Mononuclear cell (primary cell): ENCODE measurements around the gene ARHGAP9. TPM values are rescaled to one million over a fixed set of nuclear protein-coding genes. Genes with fewer than 3 reads are reported as not detected.
"Not testable (repeated sequence)": the region's sequence is repeated elsewhere in the genome, so short reads cannot be mapped to it uniquely, and the experiment has no call there.

ENCODE experiments used
- H3K27me3 ChIP-seq: 2 replicates; pipeline ENCODE4 v1.6.0; 2011; ENCODE audit warnings: low read length, control low read depth; ENCODE audit not compliant: insufficient read depth
- H3K4me1 ChIP-seq: 2 replicates; pipeline ENCODE4 v1.5.1; 2011; ENCODE audit warnings: mild to moderate bottlenecking, low read length, control low read depth; ENCODE audit not compliant: insufficient read depth
- H3K4me3 ChIP-seq: 2 replicates; pipeline ENCODE4 v1.5.1; 2011; ENCODE audit warnings: mild to moderate bottlenecking, low read length, moderate library complexity
- H3K9me3 ChIP-seq: 2 replicates; pipeline ENCODE4 v1.5.1; 2011; ENCODE audit warnings: low read depth, mild to moderate bottlenecking, control low read depth, low read length
- total RNA-seq: library from RNA; depleted of rRNA; stranded (reverse); fragments of >200 nt; gene quantifications from one replicate; pipeline ENCODE4 v1.2.3, GENCODE V29; 2012

ARHGAP9 gene
- total RNA-seq, 1 donor: 77.6 TPM

DNA sequence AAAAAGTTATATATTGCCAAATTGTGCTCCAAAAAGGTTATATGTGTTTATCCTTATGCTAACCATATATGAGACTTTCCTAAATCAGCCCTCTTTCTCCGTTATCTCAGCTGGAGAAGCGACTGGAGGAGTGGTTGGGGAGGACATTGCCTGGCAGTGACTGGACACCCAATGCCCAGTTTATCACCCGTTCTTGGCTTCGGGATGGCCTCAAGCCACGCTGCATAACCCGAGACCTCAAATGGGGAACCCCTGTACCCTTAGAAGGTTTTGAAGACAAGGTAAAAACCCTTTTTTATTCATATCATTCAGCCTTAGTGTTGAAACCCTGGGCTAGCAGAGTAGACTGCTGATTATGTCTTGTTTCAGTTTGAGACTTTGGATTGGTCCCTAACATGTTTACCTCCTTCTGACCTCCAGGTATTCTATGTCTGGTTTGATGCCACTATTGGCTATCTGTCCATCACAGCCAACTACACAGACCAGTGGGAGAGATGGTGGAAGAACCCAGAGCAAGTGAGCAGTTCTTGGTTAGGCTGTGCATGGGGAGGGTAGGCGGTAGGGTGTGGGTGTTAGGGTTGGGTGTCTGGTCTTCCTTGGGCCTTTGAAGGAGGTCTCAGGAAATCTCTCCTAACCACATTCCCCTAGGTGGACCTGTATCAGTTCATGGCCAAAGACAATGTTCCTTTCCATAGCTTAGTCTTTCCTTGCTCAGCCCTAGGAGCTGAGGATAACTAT, 32.1 kb upstream of the ARHGAP9 start:
- H3K27me3 ChIP-seq: no peaks in the 10 kb centered on the region
- H3K9me3 ChIP-seq: no peaks in the 10 kb centered on the region
- H3K4me1 ChIP-seq: no peaks in the 10 kb centered on the region
- no peak overlapping the region for H3K4me3 ChIP-seq

DNA sequence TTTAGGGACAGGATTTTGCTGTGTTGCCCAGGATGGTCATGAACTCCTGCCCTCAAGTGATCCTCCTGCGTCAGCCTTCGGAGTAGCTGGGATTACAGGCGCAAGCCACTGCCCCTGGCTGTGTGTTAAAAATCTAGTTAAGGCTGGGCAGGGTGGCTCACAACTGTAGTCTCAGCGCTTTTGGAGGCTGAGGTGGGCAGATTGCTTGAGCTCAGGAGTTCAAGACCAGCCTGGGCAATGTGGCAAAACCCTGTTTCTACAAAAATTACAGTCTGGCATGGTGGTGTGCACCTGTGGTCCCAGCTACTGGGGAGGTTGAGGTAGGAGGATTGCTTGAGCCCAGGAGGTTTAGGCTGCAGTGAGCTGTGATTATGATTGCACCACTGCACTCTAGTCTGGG, 31.5 kb upstream of the ARHGAP9 start:
- H3K27me3 ChIP-seq: no peaks in the 10 kb centered on the region
- H3K9me3 ChIP-seq: no peaks in the 10 kb centered on the region
- H3K4me1 ChIP-seq: no peaks in the 10 kb centered on the region
- H3K4me3 ChIP-seq: no peak overlapping the region

DNA sequence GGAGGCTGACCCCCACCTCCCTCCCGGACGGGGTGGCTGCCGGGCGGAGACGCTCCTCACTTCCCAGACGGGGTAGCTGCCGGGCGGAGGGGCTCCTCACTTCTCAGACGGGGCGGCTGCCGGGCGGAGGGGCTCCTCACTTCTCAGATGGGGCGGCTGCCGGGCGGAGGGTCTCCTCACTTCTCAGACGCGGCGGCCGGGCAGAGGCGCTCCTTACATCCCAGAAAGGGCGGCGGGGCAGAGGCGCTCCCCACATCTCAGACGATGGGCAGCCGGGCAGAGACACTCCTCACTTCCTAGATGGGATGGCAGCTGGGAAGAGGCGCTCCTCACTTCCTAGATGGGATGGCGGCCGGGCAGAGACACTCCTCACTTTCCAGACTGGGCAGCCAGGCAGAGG, 28.1 kb upstream of the ARHGAP9 start:
- not testable (repeated sequence) for H3K4me1 ChIP-seq, H3K9me3 ChIP-seq, H3K27me3 ChIP-seq, H3K4me3 ChIP-seq

DNA sequence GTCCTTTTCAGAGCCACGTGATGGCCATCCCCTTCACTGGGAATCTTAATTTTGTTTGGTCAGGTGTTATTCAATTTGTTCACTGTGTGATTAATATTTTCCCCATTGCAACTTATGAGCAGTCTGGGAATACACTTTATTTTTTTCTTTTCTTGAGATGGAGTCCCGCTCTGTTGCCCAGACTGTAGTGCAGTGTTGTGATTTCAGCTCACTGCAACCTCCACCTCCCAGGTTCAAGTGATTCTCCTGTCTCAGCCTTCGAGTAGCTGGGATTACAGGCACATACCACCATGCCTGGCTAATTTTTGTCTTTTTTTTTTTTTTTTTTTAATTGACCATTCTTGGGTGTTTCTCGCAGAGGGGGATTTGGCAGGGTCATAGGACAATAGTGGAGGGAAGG, 26.9 kb upstream of the ARHGAP9 start:
- H3K27me3 ChIP-seq, H3K9me3 ChIP-seq, H3K4me3 ChIP-seq, H3K4me1 ChIP-seq: not testable (repeated sequence)

DNA sequence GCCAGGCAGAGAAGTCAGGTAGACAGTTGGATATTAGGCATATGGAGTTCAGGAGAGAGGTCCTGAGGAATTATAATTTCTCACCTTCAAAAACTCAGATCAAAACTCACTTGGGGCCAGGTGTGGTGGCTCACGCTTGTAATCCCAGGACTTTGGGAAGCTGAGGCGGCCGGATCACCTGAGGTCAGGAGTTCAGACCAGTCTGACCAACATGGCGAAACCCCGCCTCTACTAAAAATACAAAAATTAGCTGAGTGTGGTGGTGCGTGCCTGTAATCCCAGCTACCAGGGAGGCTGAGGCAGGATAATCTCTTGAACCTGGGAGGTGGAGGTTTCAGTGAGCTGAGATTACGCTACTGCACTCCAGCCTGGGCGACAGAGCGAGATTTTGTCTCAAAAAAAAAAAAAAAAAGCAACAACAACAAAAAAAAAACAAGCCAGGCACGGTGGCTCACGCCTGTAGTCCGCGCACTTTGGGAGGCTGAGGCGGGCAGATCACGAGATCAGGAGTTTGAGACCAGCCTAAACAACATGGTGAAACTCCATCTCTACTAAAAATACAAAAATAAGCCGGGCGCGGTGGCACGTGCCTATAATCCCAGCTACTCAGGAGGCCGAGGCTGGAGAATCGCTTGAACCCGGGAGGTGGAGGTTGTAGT, 22.8 kb upstream of the ARHGAP9 start:
- not testable (repeated sequence) for H3K4me3 ChIP-seq, H3K9me3 ChIP-seq, H3K27me3 ChIP-seq, H3K4me1 ChIP-seq

DNA sequence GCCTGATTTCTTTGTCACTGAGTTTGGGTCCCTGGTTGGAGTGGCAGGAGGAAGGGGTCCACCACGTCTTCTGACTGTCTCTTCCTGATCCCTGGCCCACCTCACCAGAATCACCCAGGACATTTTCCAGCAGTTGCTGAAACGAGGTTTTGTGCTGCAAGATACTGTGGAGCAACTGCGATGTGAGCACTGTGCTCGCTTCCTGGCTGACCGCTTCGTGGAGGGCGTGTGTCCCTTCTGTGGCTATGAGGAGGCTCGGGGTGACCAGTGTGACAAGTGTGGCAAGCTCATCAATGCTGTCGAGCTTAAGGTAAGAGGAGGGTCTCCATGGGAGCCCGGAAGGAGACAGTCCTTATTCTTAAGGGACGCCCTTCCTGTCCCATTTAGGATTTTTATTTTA, 20.5 kb upstream of the ARHGAP9 start:
- no peaks in the 10 kb centered on the region for H3K9me3 ChIP-seq
- H3K4me3 ChIP-seq: no peak overlapping the region
- H3K27me3 ChIP-seq: no peaks in the 10 kb centered on the region
- no peaks in the 10 kb centered on the region for H3K4me1 ChIP-seq

DNA sequence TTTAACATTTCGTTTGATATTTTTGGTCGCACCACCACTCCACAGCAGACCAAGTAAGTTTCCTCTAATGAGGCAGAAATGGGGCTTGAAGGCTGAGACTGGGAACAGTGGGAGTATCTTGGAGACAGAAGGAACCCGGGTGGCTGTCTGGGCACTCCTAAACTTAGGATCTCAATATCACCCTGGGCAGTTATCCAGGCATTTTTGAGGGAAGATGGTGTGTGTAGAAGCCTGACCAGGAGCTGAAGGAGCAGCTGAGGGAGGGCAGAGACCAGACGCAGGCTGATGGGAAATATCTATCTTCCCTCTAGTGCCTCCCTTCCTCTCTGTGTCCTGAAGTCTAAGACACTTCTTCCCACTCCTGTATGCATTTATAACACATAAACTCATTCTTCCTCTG, 18.9 kb upstream of the ARHGAP9 start:
- H3K4me3 ChIP-seq: no peak overlapping the region
- no peaks in the 10 kb centered on the region for H3K4me1 ChIP-seq
- H3K27me3 ChIP-seq: no peaks in the 10 kb centered on the region
- no peaks in the 10 kb centered on the region for H3K9me3 ChIP-seq

DNA sequence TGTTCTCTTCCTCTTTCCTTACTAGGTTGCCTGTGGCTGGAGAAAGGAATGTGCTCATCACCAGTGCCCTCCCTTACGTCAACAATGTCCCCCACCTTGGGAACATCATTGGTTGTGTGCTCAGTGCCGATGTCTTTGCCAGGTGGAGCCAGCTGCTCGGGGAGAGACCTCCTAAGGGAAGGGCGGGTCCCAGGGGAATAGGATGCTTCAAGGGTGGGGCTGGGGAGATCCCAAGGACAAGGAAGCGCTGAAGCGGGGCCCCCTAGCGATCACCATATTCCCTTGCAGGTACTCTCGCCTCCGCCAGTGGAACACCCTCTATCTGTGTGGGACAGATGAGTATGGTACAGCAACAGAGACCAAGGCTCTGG, 18.5 kb upstream of the ARHGAP9 start:
- Histone ChIP-seq H3K4me3 (no peak overlapping the region), H3K4me1 (no peaks in the 10 kb centered on the region), H3K9me3 (no peaks in the 10 kb centered on the region), H3K27me3 (no peaks in the 10 kb centered on the region)

DNA sequence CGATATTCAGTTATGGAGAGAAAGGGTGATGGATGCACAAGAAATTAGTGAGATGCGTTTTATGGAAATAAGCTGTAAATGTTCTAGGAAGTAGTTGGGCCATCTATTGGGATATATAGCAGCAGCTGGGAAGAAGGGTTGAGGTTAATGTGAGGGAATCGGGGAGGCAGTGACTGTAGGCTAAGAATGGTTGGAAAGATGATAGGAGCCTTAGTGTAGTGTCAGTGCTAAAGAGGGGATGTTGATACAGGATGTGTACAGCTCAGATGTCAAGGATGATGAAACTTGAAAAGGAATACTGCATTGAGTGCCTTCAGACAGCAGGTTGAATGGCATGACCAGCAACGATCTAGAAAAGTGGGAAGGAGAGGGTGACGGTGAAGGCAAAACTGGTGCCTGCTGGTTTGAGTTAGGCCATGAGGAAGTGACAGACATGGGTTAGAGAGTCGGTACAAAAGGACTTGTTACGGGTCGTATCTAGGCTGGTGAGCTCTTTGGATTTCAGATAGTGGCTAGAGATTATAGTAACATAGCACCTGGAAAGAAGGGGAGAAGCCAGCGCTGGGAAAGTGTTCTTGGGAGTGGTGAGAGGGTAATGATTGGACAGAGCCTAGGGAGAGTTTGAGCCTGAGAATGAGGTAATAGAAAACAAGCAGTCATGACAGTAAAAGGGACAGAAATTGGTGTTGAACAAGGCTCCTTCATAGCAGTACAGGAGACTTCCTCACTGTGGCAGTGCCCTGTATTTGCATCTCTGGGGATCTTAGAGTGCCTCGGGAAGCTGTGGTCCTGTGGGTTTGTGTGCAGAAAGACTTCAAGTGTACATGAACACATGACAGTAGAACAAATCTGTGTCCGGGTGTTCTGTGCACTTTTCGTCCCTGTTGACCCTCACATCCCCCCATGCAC, 17.8 kb upstream of the ARHGAP9 start:
- Histone ChIP-seq H3K9me3 (no peaks in the 10 kb centered on the region), H3K4me1 (no peaks in the 10 kb centered on the region), H3K27me3 (no peaks in the 10 kb centered on the region), H3K4me3 (no peak overlapping the region)

DNA sequence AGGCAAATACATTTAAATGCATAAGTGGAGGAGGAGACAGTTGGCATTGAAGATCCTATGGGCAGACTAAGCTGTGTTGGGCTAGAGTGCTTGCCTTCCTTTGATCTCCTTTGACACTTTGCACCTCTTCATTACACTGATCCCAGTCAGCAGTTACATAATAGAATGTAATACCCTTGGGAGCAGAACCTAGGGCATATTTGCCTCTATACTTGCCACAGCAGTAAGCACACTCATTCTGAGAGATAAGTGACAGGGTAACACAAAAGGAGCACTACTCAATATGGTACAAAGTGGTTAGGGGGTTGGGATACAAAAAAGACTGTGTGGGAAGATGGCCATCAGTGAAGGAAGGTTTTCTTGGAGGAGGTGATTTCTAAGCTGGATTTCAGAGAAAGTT, 17.2 kb upstream of the ARHGAP9 start:
- Histone ChIP-seq H3K9me3 (no peaks in the 10 kb centered on the region), H3K4me3 (no peak overlapping the region), H3K4me1 (no peaks in the 10 kb centered on the region), H3K27me3 (no peaks in the 10 kb centered on the region)

DNA sequence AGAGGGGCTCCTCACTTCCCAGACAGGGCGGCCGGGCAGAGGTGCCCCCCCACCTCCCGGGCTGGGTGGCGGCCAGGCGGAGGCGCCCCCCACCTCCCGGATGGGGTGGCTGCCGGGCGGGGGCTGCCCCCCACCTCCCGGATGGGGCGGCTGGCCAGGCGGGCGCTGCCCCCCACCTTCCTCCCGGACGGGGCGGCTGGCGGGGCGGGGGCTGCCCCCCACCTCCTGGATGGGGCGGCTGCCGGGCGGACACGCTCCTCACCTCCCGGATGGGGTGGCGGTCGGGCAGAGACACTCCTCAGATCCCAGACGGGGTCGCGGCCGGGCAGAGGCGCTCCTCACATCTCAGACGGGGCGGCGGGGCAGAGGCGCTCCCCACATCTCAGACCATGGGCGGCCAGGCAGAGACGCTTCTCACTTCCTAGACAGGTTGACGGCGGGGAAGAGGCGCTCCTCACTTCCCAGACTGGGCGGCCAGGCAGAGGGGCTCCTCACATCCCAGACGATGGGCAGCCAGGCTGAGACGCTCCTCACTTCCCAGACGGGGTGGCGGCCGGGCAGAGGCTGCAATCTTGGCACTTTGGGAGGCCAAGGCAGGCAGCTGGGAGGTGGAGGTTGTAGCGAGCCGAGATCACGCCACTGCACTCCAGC, 15.5 kb upstream of the ARHGAP9 start:
- not testable (repeated sequence) for H3K9me3 ChIP-seq, H3K27me3 ChIP-seq, H3K4me1 ChIP-seq, H3K4me3 ChIP-seq

DNA sequence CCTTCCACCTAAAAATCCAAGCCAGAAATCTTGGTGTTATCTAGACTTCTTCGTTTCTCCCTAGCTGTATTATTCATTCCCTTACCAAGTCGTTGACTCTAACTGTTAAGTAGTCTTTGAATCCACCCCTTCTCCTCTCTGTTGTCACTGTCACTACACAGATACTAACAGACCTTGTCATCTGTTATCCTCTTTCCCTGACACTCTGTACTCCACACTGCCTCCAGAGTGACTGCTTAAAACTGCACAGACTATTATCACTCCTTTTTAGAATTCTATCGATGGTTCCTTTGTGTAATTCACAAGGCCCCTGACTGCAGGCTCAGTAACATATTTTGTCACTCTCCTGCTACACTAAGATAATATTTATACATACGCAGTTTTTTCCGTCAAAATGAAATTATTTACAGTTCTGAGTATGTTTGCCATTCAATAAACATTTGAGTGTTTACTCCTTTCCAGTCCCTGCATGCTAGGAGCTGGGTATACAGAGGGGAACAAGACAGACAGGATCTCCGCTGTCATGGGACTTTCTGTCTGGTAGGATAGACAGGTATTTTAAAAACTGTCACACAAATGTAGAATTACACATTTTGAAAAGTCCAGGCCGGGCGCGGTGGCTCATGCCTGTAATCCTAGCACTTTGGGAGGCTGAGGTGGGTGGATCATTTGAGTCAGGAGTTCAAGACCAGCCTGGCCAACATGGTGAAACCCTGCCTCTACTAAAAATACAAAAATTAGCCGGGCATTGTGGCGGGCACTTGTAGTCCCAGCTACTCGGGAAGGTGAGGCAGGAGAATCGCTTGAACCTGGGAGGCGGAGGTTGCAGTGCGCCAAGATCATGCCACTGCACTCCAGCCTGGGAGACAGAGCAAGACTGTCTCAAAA, 12.0 kb upstream of the ARHGAP9 start:
- no peaks in the 10 kb centered on the region for H3K27me3 ChIP-seq
- H3K4me1 ChIP-seq: peaks cover 18% of the 10 kb centered on the region
- H3K4me3 ChIP-seq: no peak overlapping the region
- no peaks in the 10 kb centered on the region for H3K9me3 ChIP-seq

DNA sequence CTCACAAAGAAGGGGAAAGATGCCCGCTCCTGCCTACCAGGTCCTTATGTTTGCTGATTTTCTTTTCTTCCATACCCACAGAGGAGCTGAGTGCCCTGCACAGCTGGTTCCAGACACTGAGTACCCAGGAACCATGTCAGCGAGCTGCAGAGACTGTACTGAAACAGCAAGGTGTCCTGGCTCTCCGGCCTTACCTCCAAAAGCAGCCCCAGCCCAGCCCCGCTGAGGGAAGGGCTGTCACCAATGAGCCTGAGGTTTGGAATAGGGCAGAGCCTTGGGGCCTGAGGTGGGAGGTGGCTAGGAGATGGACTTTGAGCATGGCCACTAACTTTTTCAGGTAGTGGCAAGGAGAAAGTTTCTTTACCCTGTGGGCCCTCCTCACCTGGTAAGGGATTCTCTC, 10.5 kb upstream of the ARHGAP9 start:
- Histone ChIP-seq H3K4me3 (no peak overlapping the region), H3K27me3 (no peaks in the 10 kb centered on the region), H3K9me3 (no peaks in the 10 kb centered on the region), H3K4me1 (peaks cover 18% of the 10 kb centered on the region)

DNA sequence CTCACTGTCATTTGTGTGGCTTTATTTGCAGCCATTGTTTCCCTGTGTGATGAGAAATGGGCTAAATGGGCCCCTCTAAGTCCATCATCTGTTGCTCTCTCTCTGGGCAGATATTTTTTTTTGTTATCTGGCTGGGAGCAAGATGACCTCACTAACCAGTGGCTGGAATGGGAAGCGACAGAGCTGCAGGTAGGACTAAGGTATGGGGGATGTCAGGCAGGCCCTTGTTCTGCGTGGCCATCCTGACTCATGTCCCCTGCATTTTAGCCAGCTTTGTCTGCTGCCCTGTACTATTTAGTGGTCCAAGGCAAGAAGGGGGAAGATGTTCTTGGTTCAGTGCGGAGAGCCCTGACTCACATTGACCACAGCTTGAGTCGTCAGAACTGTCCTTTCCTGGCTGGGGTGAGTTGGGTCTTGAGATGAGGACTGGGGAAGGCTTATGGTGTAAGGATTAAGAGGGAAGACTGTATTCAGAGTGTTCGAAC, 9.5 kb upstream of the ARHGAP9 start:
- Histone ChIP-seq H3K9me3 (no peaks in the 10 kb centered on the region), H3K4me3 (no peak overlapping the region), H3K4me1 (peaks cover 18% of the 10 kb centered on the region)

More for the DNA sequence above, 9.5 kb upstream of the ARHGAP9 start:
- H3K27me3 ChIP-seq: no peaks in the 10 kb centered on the region
